HG03039 (cell line): ENCODE data around the gene GSDMA.

ENCODE experiments used
- ATAC-seq: cut with Tn5 transposase; IDR thresholded peaks from one replicate; pipeline ENCODE4 v1.9.1; 2021; ENCODE audit warnings: mild to moderate bottlenecking, moderate library complexity; ENCODE audit not compliant: unreplicated experiment

The GSDMA gene, protein sequence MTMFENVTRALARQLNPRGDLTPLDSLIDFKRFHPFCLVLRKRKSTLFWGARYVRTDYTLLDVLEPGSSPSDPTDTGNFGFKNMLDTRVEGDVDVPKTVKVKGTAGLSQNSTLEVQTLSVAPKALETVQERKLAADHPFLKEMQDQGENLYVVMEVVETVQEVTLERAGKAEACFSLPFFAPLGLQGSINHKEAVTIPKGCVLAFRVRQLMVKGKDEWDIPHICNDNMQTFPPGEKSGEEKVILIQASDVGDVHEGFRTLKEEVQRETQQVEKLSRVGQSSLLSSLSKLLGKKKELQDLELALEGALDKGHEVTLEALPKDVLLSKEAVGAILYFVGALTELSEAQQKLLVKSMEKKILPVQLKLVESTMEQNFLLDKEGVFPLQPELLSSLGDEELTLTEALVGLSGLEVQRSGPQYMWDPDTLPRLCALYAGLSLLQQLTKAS

DNA sequence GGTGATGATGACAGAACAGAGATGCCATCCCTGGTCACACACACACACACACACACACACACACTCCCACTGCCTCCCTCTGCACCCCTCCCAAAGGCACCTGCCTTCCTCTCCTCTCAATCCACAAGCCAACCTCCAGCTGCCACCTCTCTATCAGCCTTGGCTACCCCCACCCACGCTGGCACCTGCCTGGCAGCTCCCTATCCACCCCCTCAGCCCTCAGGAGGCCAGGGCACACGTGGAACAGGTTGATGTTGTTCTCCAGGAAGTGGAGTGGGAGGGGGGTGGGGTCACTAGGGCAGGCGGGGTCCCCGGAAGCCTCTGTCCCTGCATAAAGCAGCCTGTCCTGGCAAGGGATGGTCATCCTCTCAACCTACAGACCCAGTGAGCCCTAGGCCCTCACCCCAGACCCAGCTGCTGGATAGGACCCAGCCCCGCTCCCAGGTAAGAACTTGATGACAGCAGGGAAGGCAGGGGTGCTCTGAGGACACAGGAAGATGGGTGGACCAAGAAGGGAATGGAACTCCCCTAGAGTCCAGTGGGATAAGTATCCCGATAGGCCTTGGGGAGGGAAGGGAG lies at the start of gene GSDMA:
Gene GSDMA, plus strand, starts transcription at position 363 of the 579 bp plus-strand sequence. CDS start 2,684 bp downstream, outside the sequence.
- no peak for ATAC-seq

DNA sequence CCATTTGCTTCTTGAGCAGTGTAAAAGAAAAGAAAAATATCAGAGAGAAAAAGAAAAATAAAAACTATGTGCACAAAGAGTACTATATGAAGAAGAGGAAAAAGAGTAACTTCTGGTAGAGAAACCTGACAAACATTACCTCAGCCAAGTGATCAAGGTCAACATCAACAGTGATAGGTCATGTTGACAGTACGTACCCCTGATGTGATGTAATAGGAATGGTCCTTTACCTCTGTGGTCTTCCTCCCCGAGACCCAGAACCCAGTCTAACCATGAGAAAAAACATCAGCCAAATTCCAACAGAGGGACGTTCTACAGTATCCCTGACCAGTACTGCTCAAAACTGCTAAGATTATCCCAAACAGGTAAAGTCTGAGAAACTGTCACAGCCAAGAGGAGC lies 48.8 kb upstream of the GSDMA start:
- ATAC-seq: no peak

DNA sequence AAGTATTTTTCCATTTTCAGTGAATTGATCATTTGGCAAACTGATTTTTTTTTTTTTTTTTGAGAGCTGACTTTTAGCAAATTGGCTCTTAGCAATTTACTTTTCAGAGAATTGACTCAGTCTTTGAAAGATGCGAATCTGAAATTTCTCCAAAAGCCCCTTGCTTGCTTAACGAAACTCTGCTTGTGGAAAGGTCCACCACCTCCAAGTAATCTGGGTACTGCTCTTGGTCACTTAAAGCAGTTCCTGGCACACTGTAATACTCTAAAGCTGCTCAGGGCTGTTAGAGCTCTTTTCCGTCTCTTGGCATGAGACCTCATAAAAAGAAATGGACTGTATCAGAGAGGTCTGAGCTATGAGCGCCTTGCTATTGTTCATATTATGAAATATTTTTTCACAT lies 47.2 kb upstream of the GSDMA start:
- no peak for ATAC-seq

DNA sequence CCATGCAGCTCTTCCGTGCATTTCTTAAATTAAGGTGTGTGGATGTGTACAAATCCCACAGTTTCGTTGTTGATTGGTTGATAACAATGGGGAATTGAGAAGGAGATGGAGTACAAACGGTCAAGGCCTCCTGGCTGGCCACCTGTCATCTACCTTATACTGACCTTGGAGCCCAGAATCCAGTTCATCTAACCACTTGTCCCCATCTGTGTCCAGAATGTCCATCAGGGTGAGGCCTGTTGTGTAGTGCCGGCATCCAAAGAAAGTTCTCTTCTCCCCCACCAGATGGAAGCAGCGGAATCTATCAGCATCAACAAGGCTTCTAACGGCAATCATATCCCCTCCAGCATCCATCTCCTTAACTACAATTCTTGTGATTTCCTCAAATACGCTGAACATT lies 45.9 kb upstream of the GSDMA start:
- ATAC-seq: no peak

DNA sequence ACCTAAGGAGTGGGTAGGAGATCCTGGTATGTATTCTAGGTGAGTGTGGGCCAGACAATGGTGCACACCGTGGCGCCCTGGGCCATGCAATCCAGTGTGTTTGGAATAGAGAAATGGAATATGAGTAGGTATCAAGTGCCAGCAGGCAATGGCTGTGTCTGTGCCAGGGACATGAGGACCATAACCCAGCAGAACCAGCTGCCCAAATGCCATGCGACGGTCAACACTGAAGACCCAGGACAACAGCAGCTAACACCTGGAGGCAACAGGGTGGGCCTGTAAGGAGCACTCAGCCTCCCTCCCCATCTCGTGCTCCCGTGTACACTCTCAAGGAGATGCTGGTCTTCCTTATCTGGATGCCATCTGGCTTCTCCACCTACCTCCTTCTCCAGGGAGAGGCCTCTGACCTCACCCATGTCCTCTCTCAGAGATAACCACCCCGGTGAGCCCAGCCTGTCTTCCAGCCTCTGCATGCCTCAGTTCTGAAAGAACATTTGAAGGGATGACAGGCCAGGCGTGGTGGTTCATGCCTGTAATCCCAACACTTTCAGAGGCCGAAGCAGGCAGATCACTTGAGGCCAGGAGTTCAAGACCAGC lies 43.6 kb upstream of the GSDMA start:
- ATAC-seq: no peak

DNA sequence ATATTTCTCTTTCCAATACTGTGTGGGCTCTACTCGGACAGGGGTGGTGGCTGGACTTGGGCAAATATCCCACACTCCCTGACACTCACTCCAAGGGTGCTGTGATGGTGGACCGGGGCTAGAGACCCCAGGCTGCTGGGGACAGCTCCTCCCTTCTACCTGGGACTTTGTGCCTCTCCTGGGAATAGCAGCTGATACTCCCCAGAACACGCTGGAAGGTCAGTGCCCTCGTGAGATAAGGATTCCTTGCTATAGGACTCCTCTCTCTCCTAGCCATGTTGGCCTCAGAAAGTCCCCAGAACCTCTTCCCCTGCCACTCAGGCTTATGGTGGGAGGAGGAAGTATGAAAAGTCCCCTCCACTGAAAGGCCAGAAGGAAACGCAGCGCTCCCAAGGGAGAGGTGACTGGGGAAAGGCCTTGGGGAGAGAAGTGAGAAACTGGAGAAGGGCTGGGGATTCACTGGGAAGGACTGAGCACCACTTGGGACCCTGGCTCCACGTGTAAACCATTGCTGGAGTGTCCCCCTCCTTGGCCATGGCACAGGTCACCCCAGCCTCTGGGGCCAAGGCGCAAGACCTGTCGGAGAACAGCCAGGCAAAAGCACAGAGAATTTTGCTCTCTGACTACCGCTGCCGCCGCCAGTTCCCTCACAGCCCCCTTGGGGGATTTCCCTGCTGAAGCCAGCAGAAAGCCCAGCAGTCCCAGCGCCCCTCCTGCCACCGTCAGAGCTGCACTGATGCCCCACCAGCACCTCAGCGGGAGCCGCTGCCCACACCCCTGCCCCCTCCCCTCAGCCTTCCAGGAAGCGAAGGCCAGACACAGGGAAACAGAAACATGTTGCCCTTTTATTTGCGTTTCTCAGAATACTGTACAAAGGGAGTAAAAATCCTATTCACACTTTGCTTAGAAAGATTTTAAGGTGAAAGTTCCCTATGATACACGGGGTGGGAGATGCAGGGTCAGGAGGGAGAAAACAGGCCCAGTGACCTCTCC lies 42.3 kb upstream of the GSDMA start:
- ATAC-seq: no peak

DNA sequence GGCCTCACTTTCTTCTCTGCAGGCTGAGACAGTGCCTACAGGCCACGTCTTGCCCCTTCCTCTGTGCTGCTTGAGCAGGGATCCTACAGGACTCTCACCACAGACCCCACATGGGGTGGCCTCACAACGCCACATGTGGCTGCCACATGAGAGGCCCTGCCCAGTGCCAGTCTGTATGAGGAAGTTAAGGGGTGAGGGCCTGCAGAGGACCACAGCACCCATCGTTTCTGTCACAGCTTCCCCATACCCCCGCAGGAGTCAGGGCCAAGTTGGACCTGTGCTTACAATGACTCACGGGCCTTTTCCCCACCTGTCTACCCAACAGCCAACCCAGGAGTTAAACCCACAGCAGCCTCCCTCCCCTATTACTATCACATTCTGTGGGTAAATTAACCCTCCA lies 41.5 kb upstream of the GSDMA start:
- ATAC-seq: no peak

DNA sequence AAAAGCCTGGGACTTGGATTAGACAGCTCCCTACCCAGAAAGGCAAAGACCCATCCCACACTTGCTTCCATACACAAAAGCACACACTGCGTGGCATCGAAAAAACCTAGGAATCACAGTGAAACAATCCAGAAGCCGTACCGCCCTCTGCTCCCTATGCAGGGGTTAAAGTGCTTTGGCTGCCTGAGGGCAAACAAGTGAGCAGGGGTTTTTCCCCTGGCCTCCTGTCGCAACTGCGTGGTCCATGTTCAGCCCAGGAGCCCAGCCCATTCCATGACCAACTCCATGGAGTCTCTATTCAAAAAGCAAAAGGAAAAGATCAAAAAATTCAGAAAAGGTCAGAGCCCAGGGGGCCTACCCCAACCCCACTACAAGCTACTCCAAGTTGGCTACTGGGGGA lies 40.8 kb upstream of the GSDMA start:
- no peak for ATAC-seq

DNA sequence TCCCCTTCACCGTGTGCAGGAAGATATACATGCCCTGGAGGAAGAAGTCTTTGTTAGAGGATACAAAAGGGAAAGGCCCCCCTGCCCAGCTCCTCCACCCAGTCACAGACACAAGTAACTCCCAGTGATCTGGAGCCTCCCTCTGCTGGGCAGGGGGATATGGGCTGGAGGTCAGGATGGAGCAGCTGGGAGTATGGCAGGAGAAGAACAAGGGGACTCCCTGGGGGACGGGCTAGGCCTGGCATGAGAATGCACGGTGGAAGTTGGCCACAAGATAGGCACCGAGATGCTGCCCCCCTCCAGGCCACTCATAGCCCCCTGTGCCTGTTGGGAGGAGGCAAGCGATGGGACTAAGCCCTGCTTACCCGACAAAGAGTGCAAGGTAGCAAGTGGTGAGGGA lies 39.6 kb upstream of the GSDMA start:
- no peak for ATAC-seq

DNA sequence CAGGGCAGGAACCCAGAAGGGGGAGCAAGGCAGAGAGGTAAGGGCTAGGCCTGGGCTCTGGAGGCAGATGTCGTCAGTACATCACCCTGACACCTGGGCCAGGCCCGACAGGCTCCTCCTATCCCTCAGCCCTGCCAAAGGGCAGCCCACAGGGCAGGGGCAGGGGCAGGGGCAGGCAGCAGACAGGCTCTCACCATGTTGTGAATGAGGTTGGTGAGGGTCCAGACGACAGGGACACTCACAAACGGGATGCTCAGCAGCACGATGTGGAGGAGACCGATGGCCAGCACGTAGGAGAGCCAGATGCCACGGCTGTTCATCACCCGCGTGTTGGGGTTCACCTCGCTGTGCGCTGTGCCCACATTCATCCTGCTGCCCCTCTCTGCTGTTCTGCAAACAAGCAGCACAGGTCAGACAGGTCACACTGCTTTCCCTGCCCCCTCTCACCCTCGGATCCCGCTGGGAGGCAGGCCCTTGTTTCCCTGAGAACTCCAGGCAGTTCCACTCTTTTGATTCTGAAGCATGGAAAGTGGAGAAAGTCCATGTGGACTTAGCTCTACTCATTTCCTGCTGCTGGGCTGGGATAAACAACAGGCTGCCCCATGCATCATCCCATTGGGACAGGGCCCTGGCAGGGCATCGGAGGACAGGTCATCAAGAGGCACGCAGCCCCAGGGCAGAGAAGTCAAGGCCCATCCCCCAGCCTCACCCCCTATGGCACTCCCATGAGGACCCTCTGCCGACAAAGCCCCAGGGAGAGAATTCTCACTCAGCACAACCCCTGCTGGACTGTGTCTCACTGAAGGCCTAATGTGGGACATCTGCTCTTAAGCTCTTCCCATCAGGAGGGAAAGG lies 38.7 kb upstream of the GSDMA start:
- ATAC-seq: no peak

DNA sequence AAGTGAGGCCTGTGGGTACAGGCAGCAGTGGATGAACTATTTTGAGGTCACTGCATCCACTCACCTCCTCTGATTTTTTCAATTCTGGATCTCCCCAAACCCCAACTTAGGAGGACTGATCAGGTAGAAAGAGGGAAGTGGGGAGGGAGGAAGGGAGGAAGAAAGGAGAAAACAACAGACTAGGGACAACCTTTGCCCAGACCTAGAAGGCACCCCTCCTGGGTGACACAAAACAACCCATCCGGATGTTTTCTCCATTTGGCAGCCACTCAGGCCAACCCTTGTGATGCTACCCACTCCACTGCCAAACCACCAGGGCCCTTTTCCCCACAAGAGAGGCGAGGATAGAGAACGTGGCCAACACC lies 38.1 kb upstream of the GSDMA start:
- ATAC-seq: no peak

DNA sequence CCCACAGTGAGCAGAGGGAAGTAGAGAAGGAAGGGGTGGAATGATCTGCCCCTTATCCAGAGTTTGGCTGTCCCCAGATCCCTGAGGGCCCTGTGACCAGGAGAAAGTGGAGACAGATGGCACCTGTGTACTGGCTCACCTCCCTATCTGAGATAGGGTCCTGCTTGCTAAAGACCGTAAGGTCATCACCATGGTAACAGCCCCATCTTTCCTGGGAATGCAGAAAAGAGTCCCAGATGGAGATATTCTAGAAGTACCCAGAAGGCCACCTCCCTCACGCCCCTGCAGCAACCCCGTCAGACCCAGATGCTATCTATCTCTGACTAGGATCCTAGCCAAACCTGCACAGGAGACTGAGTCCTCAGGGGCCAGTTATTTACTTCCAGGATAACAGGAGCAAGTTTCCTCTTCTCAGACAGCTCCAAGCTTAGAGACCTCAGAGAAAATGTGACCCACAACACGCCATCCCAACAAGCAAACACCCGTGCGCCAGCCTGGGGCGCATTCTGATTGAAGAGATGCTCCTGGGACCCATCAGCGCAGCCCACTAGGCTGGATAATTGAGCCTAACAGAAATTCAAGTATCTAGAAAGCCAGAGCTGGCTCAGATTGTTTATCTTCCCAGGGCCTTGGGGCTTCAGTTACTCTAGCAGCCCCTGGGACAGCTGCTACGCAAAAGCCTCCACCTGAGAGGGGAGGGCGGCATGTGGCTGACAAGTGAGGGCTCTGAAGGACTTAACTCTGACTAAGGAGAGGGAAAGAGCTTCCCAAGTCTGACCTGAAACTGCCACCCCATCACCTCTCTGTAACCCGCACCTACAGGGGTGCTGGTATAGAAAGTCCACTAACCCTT lies 37.3 kb upstream of the GSDMA start:
- no peak for ATAC-seq

DNA sequence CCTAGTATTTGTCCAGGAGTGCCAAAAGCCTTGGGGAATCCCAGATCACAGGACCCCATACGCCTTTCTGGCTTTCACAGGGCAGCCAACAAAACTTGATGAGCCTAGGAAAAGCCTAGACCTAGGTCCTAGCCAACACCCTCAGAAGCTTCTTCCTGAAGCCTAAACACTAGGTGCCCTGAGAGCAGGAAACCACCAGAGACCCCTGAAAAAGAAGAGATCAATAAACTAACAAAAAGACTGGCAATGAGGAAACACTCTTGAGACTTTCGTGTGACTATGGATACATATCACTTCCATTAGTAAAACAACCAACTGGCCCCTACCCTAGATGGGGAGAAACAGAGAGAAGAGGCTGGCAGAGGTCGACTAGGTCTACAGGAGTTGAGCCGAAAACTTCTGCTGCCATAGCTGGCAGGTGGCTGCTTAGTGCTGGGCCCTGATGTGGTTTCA lies 36.6 kb upstream of the GSDMA start:
- ATAC-seq: no peak

DNA sequence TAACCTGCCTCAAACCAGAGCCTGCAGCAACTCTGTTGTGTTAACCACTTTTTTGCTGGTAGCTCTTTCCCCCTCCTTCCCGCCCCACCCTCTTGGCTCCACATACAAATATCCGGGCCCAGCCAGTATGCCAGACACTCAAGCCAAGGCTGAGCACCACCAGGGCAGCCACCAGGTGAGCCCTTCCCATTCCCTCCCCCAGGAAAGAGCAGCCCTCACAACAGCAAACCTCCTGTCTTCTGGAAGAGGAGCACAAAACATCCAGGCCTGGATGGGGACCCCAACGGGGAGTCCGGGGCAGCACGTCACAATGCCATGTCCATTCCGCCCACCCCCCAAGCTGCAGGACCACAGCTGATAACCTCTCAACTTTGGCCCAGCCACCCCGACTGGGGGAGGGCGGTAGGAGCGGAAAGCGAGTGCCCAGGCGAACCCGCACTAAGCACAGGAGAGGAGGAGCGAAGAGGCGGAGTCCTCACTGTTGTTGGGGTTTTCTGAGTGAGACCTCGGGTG lies 36.2 kb upstream of the GSDMA start:
- ATAC-seq: no peak

DNA sequence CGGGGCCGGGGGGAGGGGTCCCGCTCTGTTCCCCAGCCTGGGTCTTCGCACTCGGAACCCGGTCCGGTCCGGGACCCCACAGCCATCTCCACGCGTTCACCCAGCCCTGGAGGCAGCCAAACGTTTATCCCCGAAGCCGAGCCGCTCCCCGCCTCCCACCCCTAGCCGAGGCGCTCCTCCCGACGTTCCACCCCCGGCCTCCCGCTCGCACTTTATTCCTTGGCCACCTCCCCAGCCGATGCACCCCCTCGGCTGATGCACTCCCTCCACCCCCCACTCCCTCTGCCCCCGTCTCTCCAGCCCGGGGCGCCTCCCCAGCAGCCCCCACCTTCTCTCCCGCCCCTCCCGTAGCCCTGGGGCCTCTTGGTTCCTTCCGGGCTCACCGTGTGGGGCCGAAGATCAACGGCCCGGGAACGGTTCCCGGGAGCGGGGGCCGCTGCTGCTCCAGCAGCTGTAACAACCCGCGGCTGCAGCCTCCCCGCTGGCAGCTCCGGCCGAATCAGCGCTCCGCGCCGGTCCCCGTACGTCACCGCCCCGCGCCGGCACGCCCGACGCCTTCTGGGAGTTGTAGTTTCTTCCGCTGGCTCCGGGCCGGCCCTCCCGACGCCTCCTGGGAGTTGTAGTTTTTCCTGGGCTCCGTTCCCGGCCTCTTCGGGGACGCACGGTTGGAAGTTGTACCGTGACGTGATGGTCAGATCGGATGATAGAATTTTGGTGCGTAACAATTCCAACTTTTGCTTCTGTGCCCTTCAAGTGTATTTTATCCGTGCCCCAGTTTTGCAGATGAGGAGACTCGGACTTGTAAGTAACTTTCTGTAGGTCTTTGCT lies 35.5 kb upstream of the GSDMA start, which contains the start of the genes LRRC3C and ORMDL3:
Gene LRRC3C, plus strand, starts transcription at position 632 of the 828 bp plus-strand sequence. CDS start 13,792 bp downstream, outside the sequence.
Gene ORMDL3, minus strand, starts transcription at position 501 of the 828 bp plus-strand sequence. CDS start 3,398 bp downstream, outside the sequence.
- ATAC-seq: peak; percentile 77

DNA sequence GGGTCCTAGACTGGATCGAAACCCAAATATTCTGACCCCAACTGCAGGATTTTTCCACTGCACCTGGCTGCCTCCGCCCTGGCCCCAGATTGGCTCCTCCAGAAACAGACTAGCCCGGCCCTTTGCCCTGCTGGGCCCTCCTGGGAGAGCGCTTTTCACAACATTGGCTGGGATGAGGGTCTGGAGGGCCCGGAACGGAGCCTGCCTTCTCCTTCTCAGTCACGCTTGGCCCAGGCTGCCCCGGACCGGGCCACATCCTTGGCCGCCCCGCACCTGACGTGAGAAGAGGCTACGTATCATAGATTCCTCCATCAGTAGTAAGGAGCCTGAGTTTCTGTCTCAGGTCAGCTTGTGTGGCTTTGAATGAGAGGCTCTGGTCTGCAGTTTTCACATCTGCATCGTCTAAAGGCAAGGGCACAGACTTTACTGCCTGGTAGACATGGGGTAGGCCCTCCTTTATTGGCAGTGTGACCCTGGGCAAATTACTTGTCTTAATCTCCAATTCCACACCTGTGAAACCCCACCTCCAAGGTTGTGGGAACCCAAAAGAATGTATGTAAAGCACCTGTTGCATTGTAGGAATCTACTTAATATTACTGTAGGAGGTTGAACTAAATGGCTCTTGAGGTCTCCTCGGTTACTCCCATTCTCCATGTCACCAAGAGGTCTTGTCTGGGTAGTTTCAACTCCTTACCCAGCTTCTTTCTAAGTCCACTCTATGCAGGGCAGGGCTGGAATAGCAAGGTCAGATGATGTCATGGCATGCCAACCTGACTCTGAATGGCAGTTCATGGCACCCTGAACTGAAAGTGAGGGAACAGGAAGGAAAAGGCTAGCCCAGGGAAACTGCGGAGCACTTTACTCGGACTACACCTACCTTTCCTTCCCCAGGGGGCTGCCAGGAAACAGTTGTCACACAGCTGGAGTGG lies 34.6 kb upstream of the GSDMA start:
- peak; percentile 8 for ATAC-seq
